Breast epithelium (tissue), 3 donors: Measurements from ENCODE around the gene ARHGAP15.

Experiments used
- POLR2A ChIP-seq: fragments of 450-650 bp; IDR thresholded peaks from one replicate; pipeline ENCODE4 v1.6.1; 2016; ENCODE audit warnings: antibody characterized with exemption, mild to moderate bottlenecking, moderate library complexity
- POLR2AphosphoS5 ChIP-seq, 3 donors: sonication (generic); formaldehyde crosslinking; IDR thresholded peaks; one replicate each; pipeline ENCODE4 v1.6.1; 2017; ENCODE audit warnings: antibody characterized with exemption in 3 of 3
- TF ChIP-seq, protein P1 (sequence below), 3 donors: fragments of 450-650 bp; IDR thresholded peaks; one replicate each; pipeline ENCODE4 v1.5.1; 2016 to 2017; ENCODE audit warnings: antibody characterized with exemption in 3 of 3, mild to moderate bottlenecking in 3 of 3, moderate library complexity in 3 of 3

- TF ChIP-seq, protein P1, sequence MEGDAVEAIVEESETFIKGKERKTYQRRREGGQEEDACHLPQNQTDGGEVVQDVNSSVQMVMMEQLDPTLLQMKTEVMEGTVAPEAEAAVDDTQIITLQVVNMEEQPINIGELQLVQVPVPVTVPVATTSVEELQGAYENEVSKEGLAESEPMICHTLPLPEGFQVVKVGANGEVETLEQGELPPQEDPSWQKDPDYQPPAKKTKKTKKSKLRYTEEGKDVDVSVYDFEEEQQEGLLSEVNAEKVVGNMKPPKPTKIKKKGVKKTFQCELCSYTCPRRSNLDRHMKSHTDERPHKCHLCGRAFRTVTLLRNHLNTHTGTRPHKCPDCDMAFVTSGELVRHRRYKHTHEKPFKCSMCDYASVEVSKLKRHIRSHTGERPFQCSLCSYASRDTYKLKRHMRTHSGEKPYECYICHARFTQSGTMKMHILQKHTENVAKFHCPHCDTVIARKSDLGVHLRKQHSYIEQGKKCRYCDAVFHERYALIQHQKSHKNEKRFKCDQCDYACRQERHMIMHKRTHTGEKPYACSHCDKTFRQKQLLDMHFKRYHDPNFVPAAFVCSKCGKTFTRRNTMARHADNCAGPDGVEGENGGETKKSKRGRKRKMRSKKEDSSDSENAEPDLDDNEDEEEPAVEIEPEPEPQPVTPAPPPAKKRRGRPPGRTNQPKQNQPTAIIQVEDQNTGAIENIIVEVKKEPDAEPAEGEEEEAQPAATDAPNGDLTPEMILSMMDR (IDR thresholded peaks at IDR 0.05): no peak
- TF ChIP-seq POLR2A (no peak), POLR2AphosphoS5 (IDR thresholded peaks at IDR 0.05) (no peak)
Measured at GRCh38 chr2:143611336-143611735, 482.1 kb downstream of the ARHGAP15 start.
